GM19372 (cell line): ENCODE results near the gene CIDEC.
"Not testable (repeated sequence)": the region's sequence is repeated elsewhere in the genome, so short reads cannot be mapped to it uniquely, and the experiment has no call there.

Experiments
- ATAC-seq: cut with Tn5 transposase; IDR thresholded peaks from one replicate; pipeline ENCODE4 v1.9.1; 2021; ENCODE audit warnings: mild to moderate bottlenecking, low read depth, moderate library complexity; ENCODE audit not compliant: unreplicated experiment

Gene CIDEC

DNA sequence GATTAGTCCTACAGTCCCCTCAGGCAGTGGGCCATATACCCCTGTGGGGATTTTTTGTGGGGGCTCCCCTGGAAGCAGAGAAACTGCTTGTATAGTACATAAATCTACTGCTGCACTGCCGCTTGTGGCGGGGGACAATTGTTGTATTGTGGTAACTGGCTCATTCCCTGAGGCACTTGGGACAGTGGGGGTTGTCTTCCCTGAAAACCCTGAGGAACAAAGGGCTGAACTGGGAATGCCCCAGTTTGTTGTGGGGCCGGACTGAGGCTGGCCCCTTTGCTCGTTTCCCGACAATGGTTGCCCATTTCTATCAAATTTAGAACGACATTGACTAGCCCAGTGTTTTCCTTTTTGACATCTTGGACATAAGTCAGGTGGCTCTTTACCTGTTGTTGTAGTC lies 28.7 kb downstream of the CIDEC start:
- not testable (repeated sequence) for ATAC-seq

DNA sequence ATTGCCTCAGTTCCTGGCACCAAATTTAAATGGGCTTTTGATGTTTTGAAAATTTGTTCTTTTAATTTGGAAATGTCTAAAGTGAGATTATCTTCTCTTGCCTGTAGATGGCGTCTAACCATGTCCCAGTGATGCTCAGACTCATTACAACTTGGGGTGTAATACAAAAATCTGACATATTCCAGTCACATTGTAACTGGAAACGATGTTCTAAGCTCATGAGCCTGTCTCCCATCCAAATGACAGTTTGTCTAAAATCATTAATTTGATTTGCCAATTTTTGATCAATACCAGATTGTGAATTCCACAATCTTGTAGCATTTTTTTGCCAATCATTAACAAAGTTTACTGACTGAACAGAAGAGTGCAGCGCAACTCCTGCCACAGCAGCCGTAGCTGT lies 31.2 kb downstream of the CIDEC start:
- not testable (repeated sequence) for ATAC-seq

DNA sequence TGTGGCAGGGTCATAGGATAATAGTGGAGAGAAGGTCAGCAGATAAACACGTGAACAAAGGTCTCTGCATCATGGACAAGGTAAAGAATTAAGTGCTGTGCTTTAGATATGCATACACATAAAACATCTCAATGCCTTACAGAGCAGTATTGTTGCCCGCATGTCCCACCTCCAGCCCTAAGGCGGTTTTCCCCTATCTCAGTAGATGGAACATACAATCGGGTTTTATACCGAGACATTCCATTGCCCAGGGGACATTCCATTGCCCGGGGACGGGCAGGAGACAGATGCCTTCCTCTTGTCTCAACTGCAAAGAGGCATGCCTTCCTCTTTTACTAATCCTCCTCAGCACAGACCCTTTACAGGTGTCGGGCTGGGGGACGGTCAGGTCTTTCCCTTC lies 32.2 kb downstream of the CIDEC start:
- ATAC-seq, result not testable (repeated sequence)

DNA sequence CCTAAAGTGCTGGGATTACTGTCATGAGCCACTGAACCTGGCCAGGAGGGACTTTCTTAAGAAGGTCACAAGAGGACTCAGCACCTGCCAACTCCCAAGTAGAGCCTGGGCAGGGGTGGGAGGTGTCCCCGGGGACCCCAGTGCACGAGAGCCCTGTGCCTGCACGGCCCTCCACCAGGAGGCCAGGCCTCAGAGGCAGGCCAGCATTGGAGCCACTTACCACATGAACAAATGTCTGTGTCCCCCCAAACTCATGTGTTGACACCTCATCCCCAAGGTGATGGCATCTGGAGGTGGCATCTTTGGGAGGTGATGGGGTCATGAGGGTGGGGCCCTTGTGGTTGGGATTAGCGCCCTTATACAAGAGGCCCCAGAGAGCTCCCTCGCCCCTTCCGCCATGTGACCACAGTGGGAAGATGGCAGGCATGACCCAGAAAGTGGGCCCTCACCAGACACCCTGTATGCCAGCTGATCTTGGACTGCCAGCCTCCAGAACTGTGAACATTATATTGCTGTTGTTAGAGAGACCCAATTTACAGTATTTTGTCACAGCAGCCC lies 33.0 kb downstream of the CIDEC start:
- no peak for ATAC-seq

DNA sequence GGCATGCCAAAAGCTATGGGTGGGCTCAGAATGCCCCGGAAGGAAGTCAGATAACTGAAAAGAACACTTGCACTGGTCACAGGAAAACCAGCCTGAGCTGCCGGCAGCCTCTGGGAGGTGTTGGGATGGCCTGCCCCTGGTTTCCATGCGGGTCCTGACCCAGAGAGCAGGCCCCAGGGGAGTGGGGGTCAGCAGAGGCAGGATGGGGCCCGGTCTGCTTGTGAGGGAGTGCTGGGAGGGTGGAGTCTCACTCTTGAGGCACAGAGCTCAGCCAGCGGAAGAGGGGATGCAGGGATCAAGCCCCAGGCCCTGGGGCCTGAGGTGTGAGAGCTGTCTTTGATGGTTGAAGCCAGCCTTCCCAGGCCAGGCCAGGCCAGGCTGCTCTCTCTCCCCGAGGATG lies 33.8 kb downstream of the CIDEC start:
- ATAC-seq, result no peak

DNA sequence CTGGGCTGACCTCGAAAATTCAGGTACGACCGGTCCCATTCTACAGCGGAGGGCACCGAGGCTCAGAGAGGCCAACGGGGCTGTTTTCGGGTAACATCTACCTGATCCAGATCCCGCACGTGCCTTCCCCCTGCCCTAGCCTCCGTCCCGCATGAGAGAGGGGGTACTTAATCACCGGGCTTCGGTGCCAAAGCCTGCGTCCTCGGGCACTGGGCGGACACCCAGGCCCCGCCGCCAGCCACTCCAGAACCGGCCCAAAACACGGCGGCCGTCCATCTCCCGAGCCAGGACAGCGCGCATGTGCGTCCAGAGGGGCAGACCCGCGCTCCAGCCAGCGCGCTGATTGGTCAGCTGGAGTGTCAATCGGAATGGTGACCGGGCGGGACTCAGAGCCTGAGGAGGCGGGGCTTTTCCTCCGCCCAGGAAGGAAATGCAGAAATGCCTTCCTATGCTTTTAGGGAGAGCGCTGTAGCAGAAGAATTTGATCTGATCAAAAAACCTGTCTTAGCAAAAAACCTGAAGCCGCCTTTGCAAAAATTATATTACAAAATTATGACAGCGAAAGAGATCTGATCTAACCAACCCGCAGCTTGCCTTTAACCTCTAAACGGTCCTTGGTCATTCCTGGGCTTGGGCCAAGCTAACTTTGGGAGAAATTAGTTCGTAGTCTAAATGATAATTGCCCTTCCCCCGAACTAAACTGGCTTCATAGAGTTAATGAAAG lies 36.2 kb downstream of the CIDEC start, which contains the start of gene RPUSD3:
Gene RPUSD3, minus strand, starts transcription at position 294 of the 724 bp plus-strand sequence. Its CDS starts 18 bp downstream, at position 276.
- ATAC-seq, result peak; percentile 98

DNA sequence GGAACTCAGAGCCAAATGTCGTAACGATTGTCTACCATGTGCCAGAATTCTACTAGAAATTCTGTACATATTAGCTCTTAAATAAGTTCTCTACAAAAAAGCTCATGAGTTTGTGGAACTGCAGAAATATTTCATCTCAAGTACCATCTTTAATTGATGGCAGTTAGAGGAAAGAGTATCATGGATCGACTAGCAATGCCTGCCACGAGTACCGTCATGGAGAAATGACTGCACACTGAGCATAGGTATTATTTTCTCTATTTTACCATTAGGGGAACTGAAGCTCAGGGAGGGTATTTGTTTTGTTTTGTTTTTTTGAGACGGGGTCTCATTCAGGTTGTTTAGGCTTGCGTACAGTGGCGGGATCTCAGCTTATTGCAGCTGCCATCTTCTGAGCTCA lies 39.0 kb downstream of the CIDEC start:
- ATAC-seq, result no peak

DNA sequence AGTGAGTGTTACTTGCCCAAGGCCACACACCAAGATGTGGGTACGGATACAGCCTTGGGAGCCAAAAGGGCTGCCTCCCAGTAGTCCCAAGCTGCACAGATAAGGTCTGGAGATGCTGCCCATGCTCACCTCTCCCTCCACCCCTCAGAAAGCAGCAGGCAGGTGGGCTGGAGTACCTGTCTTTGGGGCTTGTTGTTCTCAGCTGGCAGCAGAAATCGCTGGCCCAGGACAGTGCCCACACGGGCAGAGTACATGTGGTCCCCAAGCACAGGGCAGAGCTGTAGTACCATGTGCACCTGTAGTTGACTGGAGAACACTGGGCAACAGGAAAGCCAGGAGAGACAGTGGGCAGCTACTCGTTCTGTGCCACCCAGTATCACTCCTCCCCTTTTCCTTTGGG lies 41.2 kb downstream of the CIDEC start:
- ATAC-seq, result no peak

DNA sequence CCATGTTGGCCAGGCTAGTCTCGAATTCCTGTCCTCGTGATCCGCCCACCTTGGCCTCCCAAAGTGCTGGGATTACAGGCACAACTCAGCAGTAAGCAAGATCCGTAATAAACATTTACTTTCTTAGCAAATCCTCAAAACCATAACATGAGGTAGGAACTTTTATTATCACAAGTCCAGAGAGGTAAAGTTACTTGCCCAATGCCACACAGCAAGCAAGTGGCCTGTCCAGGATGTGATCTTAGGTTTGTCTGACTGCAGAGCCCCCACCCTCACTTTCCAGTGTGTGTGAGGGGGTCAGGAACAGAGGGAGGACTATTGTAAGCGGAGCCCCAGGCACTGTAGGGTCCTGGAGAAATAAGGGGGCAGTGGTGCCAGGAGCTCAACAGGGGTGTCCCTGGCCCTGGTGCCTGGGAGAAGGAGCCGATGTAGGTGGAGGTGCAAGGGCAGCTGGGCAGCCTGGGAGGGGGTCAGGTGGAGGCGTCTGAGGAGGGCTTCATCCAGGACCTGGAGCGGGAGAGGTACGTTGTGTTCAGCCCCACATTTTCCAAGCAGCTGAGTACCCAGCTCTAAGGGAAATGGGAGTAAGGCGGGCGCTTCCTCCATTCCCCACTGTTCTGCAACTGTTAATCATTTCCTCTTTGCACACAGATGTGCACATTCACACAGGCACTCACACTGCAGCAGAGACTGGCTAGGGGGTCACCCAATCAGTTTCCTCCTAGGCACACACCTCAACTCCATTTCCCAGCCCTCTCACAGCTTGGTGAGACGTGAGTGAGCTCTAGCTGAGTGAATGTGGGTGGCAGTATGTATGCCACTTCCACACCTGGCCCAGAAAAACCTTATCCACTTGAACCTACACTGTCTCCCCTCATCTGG lies 42.1 kb downstream of the CIDEC start:
- ATAC-seq, result no peak

DNA sequence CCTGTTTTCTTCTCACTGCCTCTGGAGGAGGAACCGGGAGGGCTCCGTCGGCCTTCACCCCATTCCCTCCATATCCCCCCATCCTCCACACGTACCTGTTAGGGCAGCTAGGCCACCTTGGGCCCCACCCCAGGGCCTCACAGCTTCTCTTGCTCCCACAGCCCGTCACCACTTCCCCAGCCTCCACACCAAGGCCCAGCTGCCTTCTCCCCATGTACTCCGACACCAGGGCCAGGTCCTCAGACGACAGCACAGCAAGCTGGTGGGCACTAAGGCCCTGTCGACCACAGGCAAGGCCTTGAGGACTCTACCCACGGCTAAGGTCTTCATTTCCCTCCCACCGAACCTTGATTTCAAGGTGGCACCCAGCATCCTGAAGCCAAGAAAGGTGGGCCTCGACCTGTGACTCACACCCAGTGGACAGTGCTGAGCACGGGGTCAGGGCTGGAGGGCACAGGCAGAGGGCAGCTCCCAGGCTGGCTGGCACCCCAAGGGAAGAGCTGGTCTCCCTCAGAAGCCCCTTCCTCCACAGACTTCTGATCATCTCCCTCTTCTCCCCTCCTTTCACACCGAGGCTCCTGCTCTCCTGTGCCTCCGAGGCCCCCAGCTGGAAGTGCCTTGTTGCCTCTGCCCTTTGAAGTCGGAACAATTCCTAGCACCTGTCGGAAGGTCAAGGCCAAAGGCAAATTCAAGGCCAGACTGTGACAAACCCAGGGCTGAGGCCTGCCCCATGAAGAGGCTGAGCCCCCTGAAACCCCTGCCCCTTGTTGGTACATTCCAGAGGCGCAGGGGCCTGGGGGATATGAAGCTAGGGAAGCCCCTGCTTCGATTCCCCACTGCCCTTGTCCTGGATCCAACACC lies 45.3 kb downstream of the CIDEC start:
- no peak for ATAC-seq

DNA sequence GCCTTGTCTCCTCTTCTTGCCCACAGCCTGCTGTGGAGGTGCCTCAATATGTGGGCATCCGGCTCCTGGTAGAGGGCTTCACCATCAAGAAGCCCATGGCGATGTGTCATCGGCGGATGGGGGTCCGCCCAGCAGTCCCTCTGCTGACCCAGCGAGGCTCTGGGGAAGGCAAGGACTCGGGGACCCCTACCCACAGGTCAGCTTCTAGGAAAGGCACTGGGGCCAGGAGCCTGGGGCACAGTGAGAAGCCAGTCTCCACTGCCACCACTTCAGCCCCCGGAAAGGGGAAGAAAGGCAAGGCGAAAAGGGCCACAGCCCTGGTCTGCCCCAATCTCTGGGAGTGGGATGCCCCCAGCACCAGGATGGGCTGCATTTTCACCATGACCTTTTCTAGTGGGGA lies 47.0 kb downstream of the CIDEC start:
- no peak for ATAC-seq

DNA sequence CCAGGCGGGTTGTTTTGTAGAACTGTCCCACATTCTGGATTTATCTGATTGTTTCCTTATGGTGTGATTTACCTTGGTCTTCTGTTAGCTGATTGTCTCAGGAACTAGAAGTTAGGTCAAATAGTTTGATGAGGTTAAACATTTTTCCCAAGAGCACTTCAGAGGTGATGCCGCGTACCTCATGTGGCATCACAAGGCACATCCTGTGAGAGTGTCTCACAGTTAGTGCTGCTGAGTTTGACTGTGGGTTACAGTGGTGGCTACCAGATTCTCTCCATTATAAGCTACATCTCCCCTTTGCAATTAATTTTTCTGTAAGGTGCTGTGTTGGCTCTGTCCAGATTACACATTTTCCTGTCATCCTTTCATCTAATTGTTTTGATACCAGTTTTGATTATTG lies 48.8 kb downstream of the CIDEC start:
- ATAC-seq, result no peak

DNA sequence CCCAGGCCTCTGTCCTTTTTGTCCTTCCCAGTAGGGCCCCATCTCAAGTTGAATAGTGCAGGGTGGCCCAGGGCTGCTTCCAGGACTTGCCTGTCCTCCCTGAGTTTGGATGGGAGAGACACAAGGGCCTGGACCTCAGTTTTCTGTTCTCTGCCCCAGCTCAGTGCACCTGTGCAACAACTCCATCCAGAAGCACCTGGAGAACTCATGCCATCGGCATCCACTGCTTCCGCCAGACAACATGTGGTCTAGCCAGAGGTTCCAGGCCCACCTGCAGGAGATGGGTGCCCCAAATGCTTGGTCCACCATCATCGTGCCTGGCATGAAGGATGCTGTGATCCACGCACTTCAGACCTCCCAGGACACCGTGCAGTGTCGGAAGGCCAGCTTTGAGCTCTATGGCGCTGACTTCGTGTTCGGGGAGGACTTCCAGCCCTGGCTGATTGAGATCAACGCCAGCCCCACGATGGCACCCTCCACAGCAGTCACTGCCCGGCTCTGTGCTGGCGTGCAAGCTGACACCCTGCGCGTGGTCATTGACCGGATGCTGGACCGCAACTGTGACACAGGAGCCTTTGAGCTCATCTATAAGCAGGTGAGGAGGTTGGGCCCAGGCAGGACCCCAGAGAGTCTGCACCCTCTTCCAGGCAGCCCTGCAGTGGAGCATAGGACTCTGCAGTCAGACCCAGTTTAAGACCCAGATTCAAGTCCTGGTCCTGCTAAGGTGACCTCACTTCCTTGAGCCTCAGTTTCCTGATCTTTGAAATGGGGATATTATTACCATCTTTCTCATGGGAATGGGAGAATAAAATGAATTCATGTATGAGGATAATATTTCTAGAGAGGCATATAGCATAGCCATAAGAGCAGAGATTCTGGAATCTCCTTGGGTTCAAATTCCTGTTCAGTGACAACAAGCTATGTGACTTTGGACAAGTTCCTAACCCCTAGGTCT lies 51.0 kb downstream of the CIDEC start:
- ATAC-seq, result no peak

DNA sequence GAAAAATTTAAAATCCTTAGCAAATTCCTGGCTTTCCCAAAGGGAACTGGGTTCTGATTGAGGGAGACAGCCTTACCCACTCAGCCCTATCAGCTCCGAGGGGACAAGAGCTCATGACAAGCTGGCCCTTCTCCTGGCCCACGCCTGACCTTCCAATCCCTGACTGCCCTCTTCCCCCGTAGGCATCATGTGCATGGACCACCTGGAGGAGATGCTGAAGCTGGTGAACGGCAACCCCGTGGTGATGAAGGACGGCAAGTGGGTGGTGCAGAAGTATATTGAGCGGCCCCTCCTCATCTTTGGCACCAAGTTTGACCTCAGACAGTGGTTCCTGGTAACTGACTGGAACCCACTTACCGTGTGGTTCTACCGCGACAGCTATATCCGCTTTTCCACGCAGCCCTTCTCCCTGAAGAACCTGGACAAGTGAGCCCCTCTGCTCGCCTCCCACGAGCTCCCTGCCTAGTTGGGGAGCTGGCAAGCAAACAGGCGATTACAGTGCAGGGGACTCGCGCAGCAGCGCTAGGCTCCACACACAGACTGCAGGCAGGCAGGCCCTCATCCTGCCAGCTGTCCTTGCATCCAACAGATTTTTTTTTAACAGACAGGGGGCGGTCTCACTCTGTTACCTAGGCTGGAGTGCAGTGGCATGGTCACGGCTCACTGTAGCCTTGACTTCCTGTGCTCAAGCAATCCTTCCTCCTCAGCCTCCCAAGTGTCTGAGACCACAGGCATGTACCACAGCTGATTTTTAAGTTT lies 53.1 kb downstream of the CIDEC start:
- no peak for ATAC-seq

DNA sequence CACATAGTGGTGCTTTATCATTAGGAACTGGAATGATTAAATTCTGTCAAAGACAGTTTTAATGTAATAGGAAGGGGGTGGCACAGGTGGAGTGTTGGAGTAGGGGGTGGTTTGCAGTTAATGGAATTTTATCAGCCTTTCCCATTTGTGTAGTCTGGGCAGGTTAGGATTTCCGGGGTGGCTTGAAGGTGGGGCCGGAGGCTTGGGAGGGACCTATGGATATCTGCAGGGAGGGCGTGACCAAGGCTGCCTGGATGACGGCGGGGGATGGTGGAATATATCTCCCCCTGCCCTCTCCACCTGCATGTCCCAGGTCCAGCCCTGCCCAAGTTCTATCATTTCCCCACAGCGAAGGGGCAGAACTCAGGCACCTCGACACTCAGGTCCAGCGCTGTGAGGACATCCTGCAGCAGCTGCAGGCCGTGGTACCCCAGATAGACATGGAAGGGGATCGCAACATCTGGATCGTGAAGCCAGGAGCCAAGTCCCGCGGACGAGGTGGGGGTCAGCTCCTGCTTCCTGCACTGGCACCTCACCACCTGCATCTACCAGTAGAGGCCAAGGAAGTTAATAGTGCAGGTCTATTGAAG lies 54.5 kb downstream of the CIDEC start:
- ATAC-seq, result no peak

DNA sequence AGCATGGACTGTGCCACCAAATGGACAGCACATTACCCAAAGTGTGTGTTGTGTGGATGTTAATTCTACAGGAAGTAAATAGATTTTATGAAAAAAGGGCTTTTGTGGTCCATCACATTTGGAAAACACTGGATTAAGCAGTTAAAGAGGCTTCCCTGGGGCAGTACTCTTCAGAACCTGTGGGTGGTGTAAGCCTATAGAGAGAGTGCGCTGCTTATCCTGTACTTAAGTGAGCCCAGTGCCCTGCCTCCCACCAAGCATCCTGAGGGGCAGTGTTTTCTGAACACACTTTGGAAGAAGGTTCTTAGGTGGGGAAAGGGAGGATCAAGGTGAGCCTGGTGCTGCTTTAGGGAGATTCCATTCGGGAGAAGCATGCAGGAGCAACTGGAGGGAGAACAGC lies 59.1 kb downstream of the CIDEC start:
- ATAC-seq, result no peak

DNA sequence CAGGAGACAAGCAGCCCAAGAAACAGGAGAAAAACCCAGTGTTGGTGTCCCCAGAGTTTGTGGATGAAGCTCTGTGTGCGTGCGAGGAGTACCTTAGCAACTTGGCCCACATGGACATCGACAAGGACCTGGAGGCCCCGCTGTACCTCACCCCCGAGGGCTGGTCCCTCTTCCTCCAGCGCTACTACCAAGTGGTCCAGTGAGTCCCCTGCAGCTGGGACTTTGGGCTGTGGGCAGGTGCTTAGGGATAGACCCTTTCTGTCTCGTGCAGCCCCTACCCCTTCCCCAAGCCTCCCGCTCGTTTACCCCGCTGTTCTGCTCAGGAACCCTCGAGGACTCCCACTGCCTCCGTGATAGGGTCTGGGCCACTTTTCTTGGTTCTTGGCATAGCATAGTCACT lies 59.5 kb downstream of the CIDEC start:
- no peak for ATAC-seq

DNA sequence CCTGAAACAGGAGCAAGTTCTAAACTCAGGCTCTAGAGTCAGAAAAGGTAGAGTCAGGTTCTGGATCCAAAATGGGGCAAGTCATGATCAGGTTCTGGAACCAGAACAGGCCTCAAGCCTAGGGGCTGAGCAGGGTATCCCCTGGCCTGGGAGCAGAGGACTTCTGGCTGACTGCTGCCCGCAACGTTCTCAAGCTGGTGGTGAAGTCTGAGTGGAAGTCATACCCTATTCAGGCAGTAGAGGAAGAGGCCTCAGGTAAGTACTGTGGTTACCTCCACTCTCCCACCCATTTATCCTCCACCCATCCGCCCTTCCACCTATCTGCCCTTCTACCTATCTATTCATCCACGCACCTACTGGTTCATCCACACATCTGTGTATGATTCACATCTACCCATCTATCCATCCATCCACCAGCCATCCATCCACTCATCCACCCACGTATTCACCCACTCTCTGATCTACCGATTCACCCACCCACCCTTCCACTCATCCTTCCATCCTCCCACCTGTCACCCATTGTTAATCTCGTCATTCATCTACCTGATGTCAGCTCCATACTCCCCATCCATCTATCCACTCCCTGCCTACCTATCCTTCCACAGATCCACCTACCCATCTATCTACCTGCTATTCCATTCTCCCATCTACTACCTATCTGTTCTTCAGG lies 61.3 kb downstream of the CIDEC start:
- ATAC-seq, result no peak
